ENCODE data around the gene HTRA3.
A peak's percentile ranks its signal among the peaks of the same experiment; 100 is the strongest.

Gene HTRA3

GRCh38 chr4:8234715-8235114 lies 34.8 kb upstream of the HTRA3 start:
- no peak for DNase-seq (ENCODE audit: low read depth)

GRCh38 chr4:8235224-8235623 lies 34.3 kb upstream of the HTRA3 start:
- DNase-seq (ENCODE audit: low read depth): no peak

GRCh38 chr4:8235686-8236085 lies 33.9 kb upstream of the HTRA3 start:
- DNase-seq (ENCODE audit: low read depth): no peak

GRCh38 chr4:8236106-8236919 lies 33.2 kb upstream of the HTRA3 start:
- DNase-seq (ENCODE audit: low read depth): no peak

- no peak for DNase-seq (ENCODE audit: low read depth)
Observed at GRCh38 chr4:8236920-8237195, 32.7 kb upstream of the HTRA3 start.

GRCh38 chr4:8237256-8237989 lies 32.1 kb upstream of the HTRA3 start:
- DNase-seq (ENCODE audit: low read depth): no peak

GRCh38 chr4:8238036-8238511 lies 31.5 kb upstream of the HTRA3 start:
- no peak for DNase-seq (ENCODE audit: low read depth)

GRCh38 chr4:8238515-8239053 lies 31.0 kb upstream of the HTRA3 start:
- no peak for DNase-seq (ENCODE audit: low read depth)

GRCh38 chr4:8239226-8239625 lies 30.3 kb upstream of the HTRA3 start:
- no peak for DNase-seq (ENCODE audit: low read depth)

GRCh38 chr4:8239661-8240060 lies 29.9 kb upstream of the HTRA3 start:
- DNase-seq (ENCODE audit: low read depth): no peak

GRCh38 chr4:8240211-8241041 lies 29.1 kb upstream of the HTRA3 start:
- no peak for DNase-seq (ENCODE audit: low read depth)

GRCh38 chr4:8241211-8241779 lies 28.3 kb upstream of the HTRA3 start:
- no peak for DNase-seq (ENCODE audit: low read depth)

GRCh38 chr4:8241895-8242696 lies 27.5 kb upstream of the HTRA3 start:
- peak; percentile 82 for DNase-seq (ENCODE audit: low read depth)

- DNase-seq (ENCODE audit: low read depth): no peak
Observed at GRCh38 chr4:8242782-8243560, 26.6 kb upstream of the HTRA3 start.

GRCh38 chr4:8244001-8244757 lies 25.4 kb upstream of the HTRA3 start:
- DNase-seq (ENCODE audit: low read depth): no peak

GRCh38 chr4:8244931-8245460 lies 24.6 kb upstream of the HTRA3 start:
- no peak for DNase-seq (ENCODE audit: low read depth)

GRCh38 chr4:8245884-8246833 lies 23.4 kb upstream of the HTRA3 start:
- no peak for DNase-seq (ENCODE audit: low read depth)
